Measurements from ENCODE around the gene TTC33. TPM values are rescaled to one million over a fixed set of nuclear protein-coding genes. Genes with fewer than 3 reads are reported as not detected.

The TTC33 gene
- total and polyA plus RNA-seq, 2 of the 13 experiments (the other 11 are each of a cell fraction or from before 2014, with no cell fraction given) = 4.5 to 20.0 TPM

- no peak for TF ChIP-seq ZBTB37 (CRISPR knock-in tag; IDR thresholded peaks at IDR 0.05)
These were observed 76.4 kb downstream of the TTC33 start (continued) for GRCh38 chr5:40679148-40679912.

GRCh38 chr5:40678460-40679147 lies 77.2 kb downstream of the TTC33 start:
- Histone ChIP-seq H3K79me2 (ENCODE audit: insufficient read depth, low read length) (no peaks in the 10 kb centered on the region), H3K9ac (ENCODE audit: insufficient read depth, low read depth, low read length) (no peak overlapping the region), H3K36me3 (replicated peaks in 1 of 2; ENCODE audit: control insufficient read depth in 1 of 2, insufficient read depth in 2 of 2, low read length in 2 of 2) (no peaks in the 10 kb centered on the region), H3K4me3 (replicated peaks in 1 of 3; ENCODE audit: insufficient read depth in 1 of 3, low read depth in 2 of 3, low read length in 3 of 3) (peak overlapping the region in 2 of 3 experiments; percentile 61 to 75; a peak in 3 of 6 replicates), H4K20me1 (ENCODE audit: insufficient read depth, low read length) (no peaks in the 10 kb centered on the region), H3K27ac (ENCODE audit: extremely low read length, insufficient read depth, low read length) (no peak overlapping the region), H3K9me3 (ENCODE audit: low read length) (no peaks in the 10 kb centered on the region), H3K27me3 (ENCODE audit: control insufficient read depth in 1 of 2, insufficient read depth in 2 of 2, low read length in 2 of 2) (peaks cover 1 to 7% of the 10 kb centered on the region in 2 experiments; a peak in 2 of 5 replicates), H3K4me1 (ENCODE audit: insufficient read depth, low read length) (peaks cover 12% of the 10 kb centered on the region; the same call in 1 of the 2 replicates), H2AFZ (ENCODE audit: low read length) (no peak overlapping the region), H3K4me2 (ENCODE audit: low read depth, low read length) (peak overlapping the region; percentile 86)
- DNase-seq (ENCODE audit: low spot score) = no peak
- ATAC-seq = no peak
- intact Hi-C loops (cut with micrococcal nuclease; ENCODE audit: unreplicated experiment) = no loop called here
- CTCF ChIA-PET (ENCODE audit: low intra/inter-chr PET ratio, low total read pairs) = no interaction called here
- WGBS (ENCODE audit: low lambda C conversion rate) = 10% methylated on average over 9 of the region's 12 CpGs
- no peak for FAIRE-seq
- in situ Hi-C loops (cut with HindIII; ENCODE audit: extremely low pct_ligation_motif_present, low pct_unique_long_range_greater_than_20kb) = loop anchor here (25.0 kb wide), 1 partner anchor 1091 kb away; no protein-coding TSS in a partner anchor
- POLR2A ChIA-PET = no interaction called here
- no TSS peak for BruUV-seq (replicated peaks)
- no peak for TF ChIP-seq KDM6A (CRISPR knock-in tag; IDR thresholded peaks at IDR 0.05; ENCODE audit: low read depth)
- no peak for TF ChIP-seq ZBTB40 (IDR thresholded peaks at IDR 0.05)
- no peak for TF ChIP-seq ZBTB40 (CRISPR knock-in tag; IDR thresholded peaks at IDR 0.05)
- TF ChIP-seq ZNF614 (CRISPR knock-in tag; IDR thresholded peaks at IDR 0.05; ENCODE audit: borderline replicate concordance) = no peak
- TF ChIP-seq ZNF484 (CRISPR knock-in tag; IDR thresholded peaks at IDR 0.05; ENCODE audit: borderline replicate concordance, low read depth) = no peak
- no peak for TF ChIP-seq NAIF1 (CRISPR knock-in tag; IDR thresholded peaks at IDR 0.05; ENCODE audit: borderline replicate concordance)
- no peak for TF ChIP-seq YEATS4 (CRISPR knock-in tag; IDR thresholded peaks at IDR 0.05; ENCODE audit: borderline replicate concordance)
- TF ChIP-seq ZNF790 (CRISPR knock-in tag; IDR thresholded peaks at IDR 0.05; ENCODE audit: borderline replicate concordance) = no peak
- no peak for TF ChIP-seq ZNF343 (CRISPR knock-in tag; IDR thresholded peaks at IDR 0.05)
- TF ChIP-seq ZBTB7B (CRISPR knock-in tag; IDR thresholded peaks at IDR 0.05) = no peak
